Liver (tissue), 3 donors: Measurements from ENCODE around the gene PPDPF.

Experiments
- CTCF ChIP-seq: fragments of 150-350 bp; IDR thresholded peaks from 2 replicates; pipeline ENCODE4 v1.5.1; 2017; ENCODE audit warnings: improper control_type of control experiment, low read depth, low read length; ENCODE audit not compliant: missing input control
- FOXA1 ChIP-seq: IDR thresholded peaks from 2 replicates; pipeline ENCODE4 v1.6.1; 2016; ENCODE audit warnings: antibody characterized with exemption
- RXRA ChIP-seq, 2 donors: IDR thresholded peaks; 2 replicates each; pipeline ENCODE4 v1.6.1; 2017 to 2018; ENCODE audit warnings: antibody characterized with exemption in 2 of 2, mild to moderate bottlenecking in 1 of 2
- SP1 ChIP-seq: IDR thresholded peaks from 2 replicates; pipeline ENCODE4 v1.6.1; 2018; ENCODE audit warnings: antibody characterized with exemption, mild to moderate bottlenecking
- YY1 ChIP-seq: IDR thresholded peaks from 2 replicates; pipeline ENCODE4 v1.6.1; 2016; ENCODE audit warnings: antibody characterized with exemption, mild to moderate bottlenecking
- donor health status: healthy.
- donor health status: healthy.

GRCh38 chr20:63568986-63569949, 48.7 kb downstream of the PPDPF start:
- TF ChIP-seq SP1, result no peak
- TF ChIP-seq CTCF, result no peak
- no peak for TF ChIP-seq FOXA1
- no peak for TF ChIP-seq RXRA (IDR thresholded peaks at IDR 0.05)
- no peak for TF ChIP-seq YY1
